CD4-positive, alpha-beta T cell treated with Interleukin-6 for 4 hours (primary cell): Measurements from ENCODE around the gene DDX39A.

Experiments used
- DNase-seq: peaks from one replicate; pipeline ENCODE4 v3.0.0-alpha.2; 2020; ENCODE audit warnings: mixed read lengths

Gene DDX39A

DNA sequence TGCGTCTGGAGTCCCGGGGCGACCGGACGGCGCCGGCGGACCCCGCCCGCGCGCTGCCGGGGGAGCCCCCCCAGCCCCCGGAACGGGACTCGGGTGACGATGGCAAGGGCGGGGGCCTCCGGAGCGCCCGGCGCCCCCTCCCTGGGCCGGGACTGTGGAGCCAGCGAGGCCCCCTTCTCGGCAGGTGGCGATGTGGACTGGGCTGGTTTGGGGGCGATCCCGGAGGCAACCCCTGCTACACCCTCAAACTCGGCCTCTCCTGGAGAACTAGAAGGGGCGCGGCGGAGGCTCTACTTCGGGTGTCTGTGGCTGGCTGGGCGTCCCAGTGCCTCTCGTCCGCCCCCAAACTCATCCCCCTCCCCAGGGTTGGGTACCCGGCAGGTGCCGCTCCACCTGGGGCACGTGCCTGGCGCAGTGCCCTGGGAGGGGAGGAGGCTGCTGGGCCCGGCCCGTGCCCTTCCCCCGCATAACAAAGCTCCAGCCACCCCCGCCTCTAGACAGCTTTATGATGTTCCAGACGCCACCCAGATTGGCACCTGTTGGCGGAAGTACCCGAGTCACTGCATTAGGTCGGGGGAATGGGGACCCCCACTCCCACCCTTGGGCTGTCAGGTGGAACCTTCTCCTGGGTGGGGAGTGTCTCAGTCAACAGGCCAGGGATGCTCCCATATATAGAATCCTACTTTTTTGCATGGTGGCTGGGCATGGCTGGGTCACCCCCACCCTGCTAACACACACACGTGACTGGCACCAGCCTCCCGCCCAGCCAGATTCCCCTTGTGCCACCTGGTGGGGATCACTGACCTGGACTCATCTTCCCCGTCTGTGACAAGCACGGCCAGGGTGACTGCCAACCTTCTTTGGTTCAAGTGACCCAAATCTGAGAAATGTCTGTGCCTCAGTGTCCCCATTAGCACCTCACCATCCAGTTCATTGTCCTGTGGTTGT lies 14.7 kb upstream of the DDX39A start:
- peak; percentile 74 for DNase-seq

DNA sequence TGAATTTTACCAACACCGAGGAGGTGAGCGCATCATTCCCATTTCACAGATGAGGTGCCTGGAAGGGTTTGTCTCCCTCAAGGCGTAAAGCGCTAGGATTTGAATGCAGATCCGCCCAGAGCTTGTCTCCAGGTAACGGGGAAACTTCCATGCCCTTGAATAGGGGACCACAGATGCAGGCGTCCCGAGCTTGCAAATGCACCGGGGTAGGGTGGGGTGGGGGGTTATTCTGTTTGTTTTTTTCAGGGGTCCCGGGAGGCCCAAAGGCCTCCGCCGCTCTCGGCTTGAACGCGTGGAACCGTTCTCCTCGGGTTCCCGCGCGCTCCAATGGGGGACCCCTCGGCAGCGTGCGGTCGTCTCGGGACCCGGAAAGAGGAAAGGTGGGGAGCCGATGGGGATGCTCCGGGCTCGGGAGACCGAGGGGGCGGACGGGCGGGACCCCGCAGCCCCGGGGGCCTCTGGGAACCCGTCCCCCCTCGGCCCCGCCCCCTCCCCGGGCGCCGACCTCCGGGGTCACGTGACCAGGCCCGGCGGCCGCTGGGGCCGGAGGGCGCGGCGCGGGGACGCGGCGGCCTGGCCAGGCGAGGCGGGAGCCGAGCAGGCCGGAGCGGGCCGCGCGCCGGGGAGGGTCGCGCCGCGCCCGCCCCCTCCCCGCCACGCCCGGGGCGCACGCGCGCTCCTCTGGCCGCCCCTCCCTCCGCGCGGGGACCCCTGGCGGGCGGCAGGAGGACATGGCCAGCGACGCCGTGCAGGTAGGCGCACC lies 13.8 kb upstream of the DDX39A start, which contains the start of gene PKN1:
TSS of gene PKN1 (plus strand) at position 516 of the 763 bp plus-strand sequence. CDS start at position 732, 216 bp downstream.
- peak; percentile 63 for DNase-seq

GRCh38 chr19:14430712-14431111 lies 11.6 kb upstream of the DDX39A start:
- no peak for DNase-seq

DNA sequence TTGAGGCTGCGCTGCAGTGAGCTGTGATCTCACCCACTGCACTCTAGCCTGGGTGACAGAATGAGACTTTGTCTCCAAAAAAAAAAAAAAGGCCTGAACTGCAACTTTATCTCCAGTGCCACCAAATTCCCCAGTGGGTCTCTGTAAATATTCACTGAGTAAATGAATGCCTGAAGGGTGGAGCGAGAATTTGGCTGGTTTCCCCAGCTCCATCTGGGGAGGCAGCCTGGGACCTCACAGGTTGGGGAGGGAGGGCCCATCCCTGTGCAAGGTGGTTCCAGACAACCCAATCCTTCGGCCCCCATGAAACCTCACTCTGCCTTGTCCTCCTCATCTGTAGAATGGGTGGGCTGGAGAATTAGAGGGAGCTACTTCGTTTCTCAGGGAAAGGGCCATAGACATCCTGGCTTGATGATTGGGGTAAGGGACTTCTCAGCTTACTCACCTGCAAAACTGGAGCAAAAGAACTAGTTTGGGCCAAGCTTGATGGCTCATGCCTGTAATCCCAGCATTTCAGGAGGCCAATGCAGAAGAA lies 9.8 kb upstream of the DDX39A start:
- no peak for DNase-seq

DNA sequence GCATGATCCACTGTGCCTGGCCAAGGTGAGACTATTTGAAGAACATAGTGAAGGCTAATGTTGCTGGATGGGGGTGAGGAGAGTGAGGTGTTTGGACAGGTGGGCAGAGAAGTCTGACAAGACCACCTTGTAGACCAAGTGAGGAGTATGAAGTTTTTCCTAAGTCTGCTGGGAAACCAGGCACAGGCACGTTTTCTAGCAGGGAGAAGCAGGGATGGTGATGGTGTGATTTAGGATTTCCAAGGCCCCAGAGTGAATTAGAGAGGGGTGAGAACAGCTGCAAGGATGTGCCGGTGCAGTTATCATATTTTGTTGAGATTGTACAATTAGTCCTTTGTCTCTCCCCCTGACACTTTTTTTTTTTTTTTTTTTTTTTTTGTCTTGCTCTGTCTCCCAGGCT lies 8.3 kb upstream of the DDX39A start:
- DNase-seq, result no peak

GRCh38 chr19:14425696-14426138 lies 6.6 kb upstream of the DDX39A start:
- DNase-seq, result no peak

DNA sequence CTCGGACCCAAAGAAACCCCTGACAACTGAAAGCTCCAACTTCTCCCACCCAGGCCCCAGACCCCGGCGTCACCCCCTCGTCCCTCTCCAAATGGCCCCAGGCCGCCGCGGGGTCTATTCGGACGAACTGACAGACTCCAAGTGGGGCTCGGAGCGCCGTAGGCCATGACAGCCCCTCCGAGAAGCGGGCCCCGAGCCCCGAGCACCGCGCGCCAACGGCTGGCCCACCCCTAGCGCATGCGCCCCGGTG lies 360 bp downstream of the DDX39A start:
- no peak for DNase-seq

GRCh38 chr19:14416817-14417231 lies 2.3 kb downstream of the DDX39A start:
- DNase-seq, result no peak

DNA sequence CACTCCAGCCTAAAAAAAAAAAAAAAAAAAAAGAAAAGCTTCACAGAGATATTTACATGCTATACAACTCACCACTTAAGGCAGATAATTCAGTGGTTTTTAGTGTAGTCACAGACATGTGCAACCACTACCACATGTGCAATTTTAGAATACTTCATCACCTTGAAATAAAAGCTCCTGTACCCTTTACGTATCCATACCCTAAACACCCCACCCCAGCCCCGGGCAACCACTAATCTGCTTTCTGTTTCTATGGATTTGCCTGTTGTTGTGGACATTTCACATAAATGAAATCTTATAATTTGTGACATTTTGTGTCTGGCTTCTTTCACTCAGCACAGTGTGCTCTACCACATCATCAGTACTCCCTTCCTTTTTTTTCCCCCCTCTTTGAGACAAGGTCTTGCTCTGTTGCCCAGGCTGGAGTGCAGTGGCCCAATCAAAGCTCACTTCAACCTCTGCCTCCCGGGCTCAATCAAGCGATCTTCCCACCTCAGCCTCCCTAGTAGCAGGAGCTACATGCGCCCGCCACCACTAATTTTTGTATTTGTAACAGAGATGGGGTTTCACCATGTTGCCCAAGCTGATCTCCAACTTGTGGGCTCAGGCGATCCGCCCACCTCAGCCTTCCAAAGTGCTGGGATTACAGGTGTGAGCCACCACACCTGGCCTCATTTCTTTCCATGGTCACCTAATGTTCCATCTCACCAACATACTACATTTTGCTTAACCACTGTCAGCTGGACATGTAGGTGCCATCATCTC lies 4.0 kb downstream of the DDX39A start:
- no peak for DNase-seq

DNA sequence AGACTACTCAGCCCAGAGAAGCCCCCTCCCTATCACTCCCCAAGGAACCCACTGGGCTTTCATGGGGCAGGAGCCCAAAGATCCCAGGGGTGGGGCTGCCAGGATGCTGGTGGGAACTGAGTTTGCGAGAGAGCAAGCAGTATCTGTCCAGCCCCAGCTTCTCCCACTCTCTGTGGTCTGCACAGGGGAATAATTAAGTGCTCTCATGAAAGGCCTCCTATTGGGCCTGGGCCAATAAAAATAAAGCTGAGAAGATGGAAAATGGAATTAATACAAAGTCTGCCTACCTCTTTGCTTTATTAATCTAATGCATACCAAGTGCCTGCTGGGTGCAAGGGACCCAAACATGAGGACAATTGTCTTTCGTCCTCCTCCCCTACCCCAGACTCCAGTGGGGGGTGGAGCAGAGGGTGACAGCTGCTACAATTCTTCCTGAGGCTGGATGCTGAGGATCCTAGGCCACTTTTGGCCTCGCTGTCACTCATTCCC lies 5.4 kb downstream of the DDX39A start:
- no peak for DNase-seq

DNA sequence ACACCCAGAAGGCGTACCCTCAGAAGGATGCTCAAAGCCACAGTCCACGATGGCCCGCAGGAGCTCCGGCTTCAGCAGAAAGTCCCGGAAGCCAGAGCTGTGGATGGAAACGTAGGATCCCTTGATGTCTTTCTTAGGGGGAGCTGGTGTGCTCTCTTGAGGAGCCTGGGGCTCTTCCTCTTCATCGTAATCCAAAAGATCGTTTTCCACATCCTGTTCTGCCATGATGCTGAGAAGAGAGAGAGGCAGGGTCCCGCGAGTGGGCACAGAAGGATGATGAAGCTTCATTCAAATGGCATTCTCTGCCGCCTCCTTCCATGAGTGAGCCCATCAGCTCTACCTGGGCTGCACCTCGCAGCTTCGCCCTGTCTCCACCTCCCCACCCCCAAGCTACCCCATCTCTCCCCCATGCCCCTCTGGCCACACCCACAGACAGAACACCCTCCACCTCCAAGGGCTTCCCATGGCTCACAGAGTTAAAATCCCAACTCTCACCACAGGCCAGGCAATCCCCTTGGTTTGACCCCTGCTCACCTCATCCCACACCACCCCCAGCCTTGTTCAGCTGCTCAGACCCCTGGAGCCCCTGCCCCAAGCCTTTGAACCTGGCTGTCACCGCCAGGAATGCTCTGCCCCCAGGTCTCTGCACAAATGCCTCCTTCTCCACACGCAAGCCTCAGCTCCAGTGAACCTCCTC lies 6.0 kb downstream of the DDX39A start:
- DNase-seq, result no peak

DNA sequence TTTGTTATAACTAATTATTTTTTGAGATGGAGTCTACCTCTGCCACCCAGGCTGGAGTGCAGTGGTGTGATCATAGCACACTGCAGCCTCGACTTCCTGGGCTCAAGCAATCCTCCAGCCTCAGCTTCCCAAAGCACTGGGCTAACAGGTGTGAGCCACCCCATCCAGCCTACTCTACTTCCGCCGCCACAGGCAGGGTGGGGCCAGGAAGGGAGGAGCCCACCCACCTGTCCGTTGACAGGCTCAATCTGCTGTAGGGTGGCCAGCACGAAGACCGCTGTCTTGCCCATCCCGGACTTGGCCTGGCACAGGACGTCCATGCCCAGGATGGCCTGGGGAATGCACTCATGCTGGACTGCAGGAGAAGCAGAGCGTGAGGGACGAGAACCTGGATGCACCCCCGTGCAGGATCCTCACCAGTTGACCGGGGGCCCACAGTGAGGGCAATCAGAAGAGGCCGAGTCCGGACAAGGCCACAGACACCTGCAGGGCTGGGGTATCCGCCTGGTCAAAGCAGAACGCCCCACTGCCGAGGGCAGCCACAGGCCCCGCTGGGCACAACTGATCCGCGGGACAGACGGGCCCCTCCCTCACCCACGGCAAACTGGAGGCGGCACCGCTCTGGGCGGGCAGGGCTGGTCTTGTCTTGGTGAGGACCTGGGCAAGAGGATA lies 6.7 kb downstream of the DDX39A start:
- DNase-seq, result no peak

DNA sequence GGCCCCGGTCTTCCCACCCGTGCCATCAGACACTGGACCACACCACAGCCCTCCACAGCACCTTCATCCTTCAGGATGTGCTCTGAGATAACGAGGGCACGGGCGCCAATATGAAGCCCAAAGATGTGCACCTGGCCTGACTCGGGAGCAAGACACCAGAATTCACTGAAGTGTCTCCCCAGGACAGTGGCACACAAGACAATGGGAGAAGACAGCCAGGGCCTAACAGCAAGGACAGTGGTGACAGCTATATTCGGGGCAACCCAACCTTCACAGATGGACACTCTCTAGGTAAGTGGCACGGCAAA lies 7.2 kb downstream of the DDX39A start:
- no peak for DNase-seq

DNA sequence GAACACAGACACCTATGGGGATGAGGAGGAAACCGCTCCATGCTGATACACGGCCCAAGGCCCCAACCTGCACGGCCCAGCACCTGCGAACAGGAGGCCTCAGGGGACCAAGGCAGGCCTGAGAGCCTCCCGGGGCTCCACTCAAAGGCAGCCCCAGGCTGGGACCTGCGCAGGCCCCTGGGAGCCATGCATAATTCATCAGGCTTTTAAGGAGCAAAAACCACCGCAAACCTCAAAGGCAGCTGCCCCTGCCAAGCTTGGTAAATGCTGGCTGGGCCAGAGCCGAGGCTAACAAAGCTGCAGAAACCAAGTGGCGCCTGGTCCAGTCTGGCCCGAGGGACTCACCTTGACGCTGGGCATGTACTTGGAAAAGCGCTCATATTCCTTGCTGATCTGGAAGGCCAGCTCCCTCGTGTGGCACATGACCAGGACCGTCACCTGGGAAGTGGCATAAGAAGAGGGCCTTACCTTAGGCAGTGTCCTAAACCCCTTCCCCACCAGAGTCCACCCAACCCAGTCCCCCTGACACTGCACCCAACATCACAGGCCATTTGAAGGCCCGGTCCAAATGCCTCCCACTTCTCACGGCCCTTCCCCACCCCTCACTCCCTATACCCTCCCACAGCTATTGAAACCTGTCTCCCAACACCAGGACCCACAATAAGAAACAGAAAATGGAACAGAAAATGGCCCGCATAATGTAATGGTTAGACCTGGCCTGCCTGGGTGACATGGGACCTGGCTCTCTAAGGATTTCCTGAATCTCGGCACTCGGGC lies 7.8 kb downstream of the DDX39A start:
- DNase-seq, result no peak

GRCh38 chr19:14410091-14411051 lies 8.8 kb downstream of the DDX39A start:
- peak; percentile 51 for DNase-seq

DNA sequence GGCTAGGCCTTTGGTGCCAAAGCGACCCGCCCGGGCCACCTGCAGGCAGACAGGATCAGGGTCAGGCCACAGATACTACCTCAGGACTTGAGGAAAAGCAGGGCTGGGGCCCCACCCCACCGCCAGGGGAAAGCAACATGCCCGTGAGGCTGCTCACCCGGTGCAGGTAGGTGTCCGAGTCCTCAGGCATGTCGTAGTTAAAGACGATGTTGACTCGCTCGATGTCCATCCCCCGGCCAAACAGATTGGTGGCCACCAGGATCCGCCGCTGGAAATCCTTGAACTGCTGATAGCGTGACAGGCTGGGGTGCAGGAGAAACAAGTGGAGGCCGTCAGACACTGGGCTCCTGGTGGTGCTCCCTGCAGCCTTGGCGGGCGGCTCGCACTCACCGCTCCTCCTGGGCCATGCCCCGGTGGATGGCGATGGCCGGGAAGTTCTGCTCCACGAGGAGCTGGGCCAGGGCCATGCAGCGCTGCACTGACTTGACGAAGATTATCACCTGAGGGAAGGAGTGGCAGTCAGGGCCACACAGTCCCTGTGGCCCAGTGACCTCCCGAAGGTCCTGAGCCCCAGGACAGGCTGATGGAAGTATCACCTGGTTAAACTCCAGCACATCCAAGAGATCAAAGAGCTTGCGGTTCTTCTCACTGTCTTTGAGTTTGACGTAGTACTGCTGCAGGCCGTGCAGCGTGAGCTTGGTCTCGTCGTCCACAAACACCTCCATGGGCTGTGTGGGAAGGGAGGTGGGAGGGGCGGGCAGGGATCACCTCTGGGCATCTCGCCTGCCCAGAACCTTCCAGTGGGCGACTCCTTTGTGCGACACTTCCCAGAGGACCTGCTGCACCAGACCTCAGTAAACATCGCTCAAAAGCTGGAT lies 9.8 kb downstream of the DDX39A start:
- no peak for DNase-seq

GRCh38 chr19:14408491-14409145 lies 10.5 kb downstream of the DDX39A start:
- no peak for DNase-seq
